ENCODE results near the gene GOSR2.

Gene GOSR2

GRCh38 chr17:46922804-46923635, at the start of gene GOSR2:
Gene GOSR2, plus strand, starts transcription at chr17:46923160. Its CDS starts 33 bp downstream, at chr17:46923193.
- peak; percentile 68 for DNase-seq (ENCODE audit: low read depth)
- TF ChIP-seq, protein P1, sequence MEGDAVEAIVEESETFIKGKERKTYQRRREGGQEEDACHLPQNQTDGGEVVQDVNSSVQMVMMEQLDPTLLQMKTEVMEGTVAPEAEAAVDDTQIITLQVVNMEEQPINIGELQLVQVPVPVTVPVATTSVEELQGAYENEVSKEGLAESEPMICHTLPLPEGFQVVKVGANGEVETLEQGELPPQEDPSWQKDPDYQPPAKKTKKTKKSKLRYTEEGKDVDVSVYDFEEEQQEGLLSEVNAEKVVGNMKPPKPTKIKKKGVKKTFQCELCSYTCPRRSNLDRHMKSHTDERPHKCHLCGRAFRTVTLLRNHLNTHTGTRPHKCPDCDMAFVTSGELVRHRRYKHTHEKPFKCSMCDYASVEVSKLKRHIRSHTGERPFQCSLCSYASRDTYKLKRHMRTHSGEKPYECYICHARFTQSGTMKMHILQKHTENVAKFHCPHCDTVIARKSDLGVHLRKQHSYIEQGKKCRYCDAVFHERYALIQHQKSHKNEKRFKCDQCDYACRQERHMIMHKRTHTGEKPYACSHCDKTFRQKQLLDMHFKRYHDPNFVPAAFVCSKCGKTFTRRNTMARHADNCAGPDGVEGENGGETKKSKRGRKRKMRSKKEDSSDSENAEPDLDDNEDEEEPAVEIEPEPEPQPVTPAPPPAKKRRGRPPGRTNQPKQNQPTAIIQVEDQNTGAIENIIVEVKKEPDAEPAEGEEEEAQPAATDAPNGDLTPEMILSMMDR (IDR thresholded peaks at IDR 0.05; ENCODE audit: low read depth, low read length, missing control alignments) = no peak
- H3K4me3 ChIP-seq (ENCODE audit: low read depth, low read length) = peak within 1 kb of the TSS; percentile 94

- no peak for DNase-seq (ENCODE audit: low read depth)
- no peak overlapping the region for H3K4me3 ChIP-seq (ENCODE audit: low read depth, low read length)
- TF ChIP-seq, protein P1 (IDR thresholded peaks at IDR 0.05; ENCODE audit: low read depth, low read length, missing control alignments) = no peak
Observed at GRCh38 chr17:46873941-46874645, 48.9 kb upstream of the GOSR2 start.

DNA sequence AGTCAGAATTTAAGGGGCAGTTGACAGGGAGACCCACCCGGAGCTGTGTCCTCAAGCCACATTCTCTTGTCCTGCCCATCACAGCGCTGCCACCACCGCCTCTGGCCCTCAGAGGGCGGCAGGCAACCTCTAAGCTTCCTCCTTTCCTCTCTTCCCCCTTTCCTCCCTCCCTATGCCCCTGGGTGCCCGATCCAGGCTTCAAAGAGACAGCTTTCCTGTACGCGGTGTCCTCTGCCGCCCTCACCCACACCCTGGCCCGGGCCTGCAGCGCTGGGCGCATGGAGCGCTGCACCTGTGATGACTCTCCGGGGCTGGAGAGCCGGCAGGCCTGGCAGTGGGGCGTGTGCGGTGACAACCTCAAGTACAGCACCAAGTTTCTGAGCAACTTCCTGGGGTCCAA, 48.1 kb upstream of the GOSR2 start:
- TF ChIP-seq, protein P1 (IDR thresholded peaks at IDR 0.05; ENCODE audit: low read depth, low read length, missing control alignments) = no peak
- H3K4me3 ChIP-seq (ENCODE audit: low read depth, low read length) = no peak overlapping the region
- no peak for DNase-seq (ENCODE audit: low read depth)

- no peak for DNase-seq (ENCODE audit: low read depth)
- TF ChIP-seq, protein P1 (IDR thresholded peaks at IDR 0.05; ENCODE audit: low read depth, low read length, missing control alignments) = no peak
- H3K4me3 ChIP-seq (ENCODE audit: low read depth, low read length) = no peak overlapping the region
Observed at GRCh38 chr17:46875849-46876352, 47.1 kb upstream of the GOSR2 start.

- TF ChIP-seq, protein P1 (IDR thresholded peaks at IDR 0.05; ENCODE audit: low read depth, low read length, missing control alignments) = peak; percentile 76
- H3K4me3 ChIP-seq (ENCODE audit: low read depth, low read length) = no peak overlapping the region
- DNase-seq (ENCODE audit: low read depth) = no peak
Observed at GRCh38 chr17:46876353-46876887, 46.5 kb upstream of the GOSR2 start.

GRCh38 chr17:46876926-46877325, 46.0 kb upstream of the GOSR2 start:
- DNase-seq (ENCODE audit: low read depth) = no peak
- no peak overlapping the region for H3K4me3 ChIP-seq (ENCODE audit: low read depth, low read length)
- TF ChIP-seq, protein P1 (IDR thresholded peaks at IDR 0.05; ENCODE audit: low read depth, low read length, missing control alignments) = no peak
